ENCODE measurements around the gene NPNT. TPM values are rescaled to one million over a fixed set of nuclear protein-coding genes. Genes with fewer than 3 reads are reported as not detected.
A peak's percentile ranks its signal among the peaks of the same experiment; 100 is the strongest.
"Not testable (repeated sequence)": the region's sequence is repeated elsewhere in the genome, so short reads cannot be mapped to it uniquely, and the experiment has no call there.

Gene NPNT
- total RNA-seq (ENCODE audit: low replicate concordance): 0.22 TPM in 1 of 2 replicates, not detected in the other

DNA sequence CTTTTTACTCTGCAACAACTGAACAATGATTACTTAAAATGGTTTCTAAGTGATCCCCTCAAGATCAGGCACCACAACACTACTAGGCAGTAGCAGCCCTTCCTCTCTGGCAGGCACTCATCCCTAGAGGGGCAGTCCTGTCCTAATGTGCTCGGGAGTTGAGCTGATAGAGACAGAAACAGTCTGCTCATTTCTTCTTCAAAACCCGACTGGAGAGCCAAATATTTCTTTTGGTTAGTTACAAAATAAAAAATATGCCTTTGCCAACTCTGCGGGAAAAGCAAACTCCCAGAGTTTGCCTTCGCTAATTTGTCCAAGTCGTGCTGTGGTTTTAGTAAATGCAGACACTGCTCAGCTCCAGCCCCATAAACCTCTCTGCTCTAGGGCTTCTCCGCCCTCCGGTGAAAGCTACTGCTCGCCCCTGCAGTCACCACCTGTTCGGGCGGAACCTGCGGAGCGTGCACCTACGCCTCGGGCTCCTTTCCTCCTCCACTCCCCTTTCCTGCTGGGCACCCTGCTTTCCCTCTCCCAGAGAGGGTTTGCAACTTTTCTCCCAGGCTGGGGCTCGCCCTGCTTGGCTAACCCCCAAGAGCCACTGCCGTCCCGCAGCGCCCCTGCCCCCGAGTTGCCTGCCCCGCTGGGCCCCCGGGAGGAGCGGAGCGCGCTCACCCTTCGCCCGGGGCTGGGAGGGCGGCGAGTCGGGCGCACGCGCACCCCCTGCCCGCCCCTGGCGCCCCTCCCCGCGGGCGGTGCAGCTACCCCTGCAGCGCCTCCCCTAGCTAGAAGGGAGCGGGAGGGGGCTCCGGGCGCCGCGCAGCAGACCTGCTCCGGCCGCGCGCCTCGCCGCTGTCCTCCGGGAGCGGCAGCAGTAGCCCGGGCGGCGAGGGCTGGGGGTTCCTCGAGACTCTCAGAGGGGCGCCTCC, at the start of gene NPNT:
NPNT (plus strand) TSS at position 812 of the 923 bp plus-strand sequence. CDS start 182 bp downstream, outside the sequence.
- Histone ChIP-seq H3K4me2 (peak within 1 kb of the TSS; percentile 97), H3K27ac (no peak within 1 kb of the TSS), H3K9me3 (ENCODE audit: low read depth) (no peaks in the 10 kb centered on the region), H3K36me3 (no peaks in the 10 kb centered on the region), H2AFZ (replicated peaks) (peak within 1 kb of the TSS; percentile 91), H3K9ac (no peak within 1 kb of the TSS), H3K4me1 (peaks cover 3% of the 10 kb centered on the region), H3F3A (ENCODE audit: low read depth) (peaks cover 3% of the 10 kb centered on the region), H4K20me1 (ENCODE audit: low read depth) (peaks cover 4% of the 10 kb centered on the region), H3K4me3 (peak within 1 kb of the TSS; percentile 72), H3K27me3 (peaks cover 99% of the 10 kb centered on the region), H3K79me2 (ENCODE audit: low read depth) (no peaks in the 10 kb centered on the region)
- Mint-ChIP-seq H3K4me3 (peak within 1 kb of the TSS; percentile 81), H3K4me1 (peaks cover 4% of the 10 kb centered on the region), H3K36me3 (no peaks in the 10 kb centered on the region), H3K9me3 (no peaks in the 10 kb centered on the region), H3K27ac (no peak within 1 kb of the TSS), H3K27me3 (ENCODE audit: insufficient read depth, low read depth) (peaks cover 62% of the 10 kb centered on the region)
- TF ChIP-seq EZH2phosphoT487 (IDR thresholded peaks at IDR 0.05): no peak
- TF ChIP-seq, protein P1, sequence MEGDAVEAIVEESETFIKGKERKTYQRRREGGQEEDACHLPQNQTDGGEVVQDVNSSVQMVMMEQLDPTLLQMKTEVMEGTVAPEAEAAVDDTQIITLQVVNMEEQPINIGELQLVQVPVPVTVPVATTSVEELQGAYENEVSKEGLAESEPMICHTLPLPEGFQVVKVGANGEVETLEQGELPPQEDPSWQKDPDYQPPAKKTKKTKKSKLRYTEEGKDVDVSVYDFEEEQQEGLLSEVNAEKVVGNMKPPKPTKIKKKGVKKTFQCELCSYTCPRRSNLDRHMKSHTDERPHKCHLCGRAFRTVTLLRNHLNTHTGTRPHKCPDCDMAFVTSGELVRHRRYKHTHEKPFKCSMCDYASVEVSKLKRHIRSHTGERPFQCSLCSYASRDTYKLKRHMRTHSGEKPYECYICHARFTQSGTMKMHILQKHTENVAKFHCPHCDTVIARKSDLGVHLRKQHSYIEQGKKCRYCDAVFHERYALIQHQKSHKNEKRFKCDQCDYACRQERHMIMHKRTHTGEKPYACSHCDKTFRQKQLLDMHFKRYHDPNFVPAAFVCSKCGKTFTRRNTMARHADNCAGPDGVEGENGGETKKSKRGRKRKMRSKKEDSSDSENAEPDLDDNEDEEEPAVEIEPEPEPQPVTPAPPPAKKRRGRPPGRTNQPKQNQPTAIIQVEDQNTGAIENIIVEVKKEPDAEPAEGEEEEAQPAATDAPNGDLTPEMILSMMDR (IDR thresholded peaks at IDR 0.05): no peak
- no peak for TF ChIP-seq EZH2 (IDR thresholded peaks at IDR 0.05)
- DNase-seq (ENCODE audit: low spot score): peak; percentile 64

GRCh38 chr4:105845559-105845958, 49.7 kb upstream of the NPNT start:
- H3K4me3 Mint-ChIP-seq: no peak overlapping the region
- H3K9me3 Mint-ChIP-seq: no peaks in the 10 kb centered on the region
- peak overlapping the region; percentile 19 for H3K4me2 ChIP-seq
- no peaks in the 10 kb centered on the region for H4K20me1 ChIP-seq (ENCODE audit: low read depth)
- peaks cover 6% of the 10 kb centered on the region for H3F3A ChIP-seq (ENCODE audit: low read depth)
- H3K79me2 ChIP-seq (ENCODE audit: low read depth): no peaks in the 10 kb centered on the region
- peak; percentile 18 for DNase-seq (ENCODE audit: low spot score)
- TF ChIP-seq, protein P1 (IDR thresholded peaks at IDR 0.05): no peak
- no peak for TF ChIP-seq EZH2 (IDR thresholded peaks at IDR 0.05)
- TF ChIP-seq EZH2phosphoT487 (IDR thresholded peaks at IDR 0.05): no peak
- no peaks in the 10 kb centered on the region for H3K27me3 ChIP-seq
- no peak overlapping the region for H2AFZ ChIP-seq (replicated peaks)
- no peaks in the 10 kb centered on the region for H3K9me3 ChIP-seq (ENCODE audit: low read depth)
- peaks cover 10% of the 10 kb centered on the region for H3K4me1 Mint-ChIP-seq
- peaks cover 20% of the 10 kb centered on the region for H3K36me3 Mint-ChIP-seq
- peak overlapping the region; percentile 24 for H3K27ac ChIP-seq
- H3K9ac ChIP-seq: no peak overlapping the region
- peak overlapping the region; percentile 47 for H3K27ac Mint-ChIP-seq
- H3K36me3 ChIP-seq: no peaks in the 10 kb centered on the region
- no peak overlapping the region for H3K4me3 ChIP-seq
- H3K4me1 ChIP-seq: peaks cover 18% of the 10 kb centered on the region
- peaks cover 2% of the 10 kb centered on the region for H3K27me3 Mint-ChIP-seq (ENCODE audit: insufficient read depth, low read depth)

DNA sequence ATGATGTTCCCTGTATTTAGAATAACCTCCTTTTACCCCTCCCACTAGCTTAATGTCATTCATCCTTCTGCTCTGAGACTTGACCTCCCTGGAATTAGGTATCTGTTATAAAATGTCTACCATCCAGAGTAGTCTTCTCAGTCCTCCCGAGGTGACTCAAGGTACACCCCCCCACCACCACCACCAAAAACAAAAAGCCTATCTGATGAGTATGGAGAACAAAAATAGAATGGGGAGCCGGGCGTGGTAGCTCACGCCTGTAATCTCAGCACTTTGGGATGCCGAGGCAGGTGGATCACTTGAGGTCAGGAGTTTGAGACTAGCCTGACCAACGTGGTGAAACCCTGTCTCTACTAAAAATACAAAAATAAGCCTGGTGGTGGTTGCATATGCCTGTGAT, 46.9 kb upstream of the NPNT start:
- not testable (repeated sequence) for H3K4me2 ChIP-seq; H3K27me3 ChIP-seq; H3F3A ChIP-seq (ENCODE audit: low read depth); H3K9me3 ChIP-seq (ENCODE audit: low read depth); H3K4me3 ChIP-seq; H3K27ac Mint-ChIP-seq; DNase-seq (ENCODE audit: low spot score); H3K27ac ChIP-seq; H3K9me3 Mint-ChIP-seq; H4K20me1 ChIP-seq (ENCODE audit: low read depth); H3K4me1 Mint-ChIP-seq; H3K36me3 ChIP-seq; H2AFZ ChIP-seq (replicated peaks); H3K9ac ChIP-seq; H3K4me3 Mint-ChIP-seq; H3K79me2 ChIP-seq (ENCODE audit: low read depth); H3K27me3 Mint-ChIP-seq (ENCODE audit: insufficient read depth, low read depth)
- H3K36me3 Mint-ChIP-seq: peaks cover 15% of the 10 kb centered on the region
- H3K4me1 ChIP-seq: peaks cover 17% of the 10 kb centered on the region

DNA sequence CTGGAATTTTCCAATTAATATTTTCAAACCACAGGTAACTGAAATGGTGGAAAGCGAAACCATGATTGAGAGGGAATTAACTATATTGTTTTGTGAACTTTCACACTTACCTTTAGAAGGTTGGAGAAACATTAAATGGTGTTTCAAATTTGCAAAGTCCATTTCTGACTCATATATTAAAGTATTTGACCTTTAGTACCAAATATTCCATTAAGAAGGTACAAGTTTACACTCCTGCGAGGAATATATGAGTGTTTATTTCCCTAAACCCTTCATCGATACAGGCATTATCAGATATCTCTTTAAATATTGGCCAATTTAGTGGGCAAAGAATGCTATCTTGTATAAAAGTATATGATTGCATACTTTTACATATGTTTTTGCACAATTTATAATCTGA, 44.1 kb upstream of the NPNT start:
- H3K4me3 Mint-ChIP-seq: no peak overlapping the region

GRCh38 chr4:105852230-105852629, 43.0 kb upstream of the NPNT start:
- H3K4me2 ChIP-seq; H3K9me3 ChIP-seq (ENCODE audit: low read depth); H3K79me2 ChIP-seq (ENCODE audit: low read depth); H2AFZ ChIP-seq (replicated peaks); H3K4me3 Mint-ChIP-seq; H3F3A ChIP-seq (ENCODE audit: low read depth); H3K4me3 ChIP-seq; H4K20me1 ChIP-seq (ENCODE audit: low read depth); H3K27ac ChIP-seq; H3K27me3 ChIP-seq; H3K27me3 Mint-ChIP-seq (ENCODE audit: insufficient read depth, low read depth); H3K4me1 ChIP-seq; H3K9ac ChIP-seq; DNase-seq (ENCODE audit: low spot score); H3K4me1 Mint-ChIP-seq; H3K27ac Mint-ChIP-seq; H3K36me3 ChIP-seq: not testable (repeated sequence)
- H3K9me3 Mint-ChIP-seq: peaks cover 18% of the 10 kb centered on the region
- H3K36me3 Mint-ChIP-seq: peaks cover 15% of the 10 kb centered on the region

More for the DNA sequence above, 44.1 kb upstream of the NPNT start:
- H3K9ac ChIP-seq: no peak overlapping the region
- H2AFZ ChIP-seq (replicated peaks): no peak overlapping the region
- H3K79me2 ChIP-seq (ENCODE audit: low read depth): no peaks in the 10 kb centered on the region
- H3K36me3 Mint-ChIP-seq: peaks cover 10% of the 10 kb centered on the region
- no peaks in the 10 kb centered on the region for H3K27me3 ChIP-seq
- H3K9me3 Mint-ChIP-seq: peaks cover 18% of the 10 kb centered on the region
- no peak overlapping the region for H3K4me3 ChIP-seq
- no peak overlapping the region for H3K27ac ChIP-seq
- TF ChIP-seq, protein P1 (IDR thresholded peaks at IDR 0.05): no peak
- TF ChIP-seq EZH2phosphoT487 (IDR thresholded peaks at IDR 0.05) (no peak), EZH2 (IDR thresholded peaks at IDR 0.05) (no peak)
- H3K4me2 ChIP-seq: no peak overlapping the region
- no peaks in the 10 kb centered on the region for H3F3A ChIP-seq (ENCODE audit: low read depth)
- peaks cover 2% of the 10 kb centered on the region for H3K27me3 Mint-ChIP-seq (ENCODE audit: insufficient read depth, low read depth)
- H3K4me1 ChIP-seq: peaks cover under 1% of the 10 kb centered on the region
- H3K4me1 Mint-ChIP-seq: no peaks in the 10 kb centered on the region
- H4K20me1 ChIP-seq (ENCODE audit: low read depth): no peaks in the 10 kb centered on the region
- no peak for DNase-seq (ENCODE audit: low spot score)
- no peak overlapping the region for H3K27ac Mint-ChIP-seq
- H3K9me3 ChIP-seq (ENCODE audit: low read depth): no peaks in the 10 kb centered on the region
- no peaks in the 10 kb centered on the region for H3K36me3 ChIP-seq

Data from neural progenitor cell (in vitro differentiated cells).